OCI-LY3 (cell line): ENCODE measurements around the gene SRPRA.
"Not testable (repeated sequence)": the region's sequence is repeated elsewhere in the genome, so short reads cannot be mapped to it uniquely, and the experiment has no call there.

Experiments used
- EZH2phosphoT487 ChIP-seq: fragments of 200-600 bp; shearing (Covaris generic); IDR thresholded peaks from 2 replicates; pipeline ENCODE4 v1.6.1; 2018; ENCODE audit warnings: antibody characterized with exemption, mixed run types, low read depth
- TF ChIP-seq, protein P1 (sequence below): fragments of 200-600, 300-600 bp; sonication (generic); IDR thresholded peaks from 2 replicates; pipeline ENCODE4 v1.5.1; 2014; ENCODE audit warnings: antibody characterized with exemption, low read length, low read depth

DNA sequence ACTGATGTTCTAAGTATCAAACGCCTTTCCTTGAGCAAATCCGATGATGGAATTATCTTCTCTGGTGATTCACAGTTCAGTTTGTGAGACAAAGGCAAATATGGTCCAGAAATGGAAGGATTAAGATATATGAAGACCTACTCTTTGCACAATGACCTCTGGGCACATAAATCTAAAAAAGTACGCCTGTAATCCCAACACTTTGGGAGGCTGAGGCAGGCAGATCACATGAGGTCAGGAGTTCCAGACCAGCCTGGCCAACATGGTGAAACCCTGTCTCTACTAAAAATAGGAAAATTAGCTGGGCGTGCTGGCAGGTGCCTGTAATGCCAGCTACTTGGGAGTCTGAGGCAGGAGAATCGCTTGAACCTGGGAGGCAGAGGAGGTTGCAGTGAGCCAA, 13.2 kb downstream of the SRPRA start:
- TF ChIP-seq, protein P1, sequence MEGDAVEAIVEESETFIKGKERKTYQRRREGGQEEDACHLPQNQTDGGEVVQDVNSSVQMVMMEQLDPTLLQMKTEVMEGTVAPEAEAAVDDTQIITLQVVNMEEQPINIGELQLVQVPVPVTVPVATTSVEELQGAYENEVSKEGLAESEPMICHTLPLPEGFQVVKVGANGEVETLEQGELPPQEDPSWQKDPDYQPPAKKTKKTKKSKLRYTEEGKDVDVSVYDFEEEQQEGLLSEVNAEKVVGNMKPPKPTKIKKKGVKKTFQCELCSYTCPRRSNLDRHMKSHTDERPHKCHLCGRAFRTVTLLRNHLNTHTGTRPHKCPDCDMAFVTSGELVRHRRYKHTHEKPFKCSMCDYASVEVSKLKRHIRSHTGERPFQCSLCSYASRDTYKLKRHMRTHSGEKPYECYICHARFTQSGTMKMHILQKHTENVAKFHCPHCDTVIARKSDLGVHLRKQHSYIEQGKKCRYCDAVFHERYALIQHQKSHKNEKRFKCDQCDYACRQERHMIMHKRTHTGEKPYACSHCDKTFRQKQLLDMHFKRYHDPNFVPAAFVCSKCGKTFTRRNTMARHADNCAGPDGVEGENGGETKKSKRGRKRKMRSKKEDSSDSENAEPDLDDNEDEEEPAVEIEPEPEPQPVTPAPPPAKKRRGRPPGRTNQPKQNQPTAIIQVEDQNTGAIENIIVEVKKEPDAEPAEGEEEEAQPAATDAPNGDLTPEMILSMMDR, result not testable (repeated sequence)
- not testable (repeated sequence) for TF ChIP-seq EZH2phosphoT487
